ENCODE results near the gene CUL2.

DNA sequence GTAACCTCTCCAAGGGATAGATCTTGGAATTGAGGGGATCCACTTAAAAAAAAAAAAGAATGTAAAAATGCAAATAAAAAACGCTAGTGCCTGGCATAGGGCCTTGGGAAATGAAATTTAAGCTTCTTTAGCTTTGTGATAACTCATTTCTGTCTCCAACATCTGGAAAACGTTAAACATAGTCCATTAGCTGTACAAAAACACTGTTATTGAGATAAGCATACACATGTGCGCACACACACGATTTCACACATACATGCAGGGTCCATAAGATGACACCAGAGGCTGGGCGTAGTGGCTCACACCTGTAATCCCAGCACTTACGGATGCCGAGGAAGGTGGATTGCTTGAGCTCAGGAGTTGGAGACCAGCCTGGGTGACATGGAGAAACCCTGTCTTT is 13.7 kb upstream of the CUL2 start:
- no peak for TF ChIP-seq ZNF274 (IDR thresholded peaks at IDR 0.05; ENCODE audit: low read depth, low read length)
- no peak for TF ChIP-seq YY1 (IDR thresholded peaks at IDR 0.05; ENCODE audit: insufficient read depth, insufficient read length)
- TF ChIP-seq SUZ12 (IDR thresholded peaks at IDR 0.05; ENCODE audit: extremely low read depth, insufficient read depth, insufficient read length) = no peak
